Kidney (tissue), 14 donors: ENCODE data around the gene MLLT10. TPM values are rescaled to one million over a fixed set of nuclear protein-coding genes. Genes with fewer than 3 reads are reported as not detected.

Experiments used
- DNase-seq, 5 donors: peaks; one replicate each; pipeline ENCODE4 v3.0.0-alpha.2; 2013 to 2020
- FAIRE-seq: peaks from 2 replicates; lab custom pipeline; 2012; peaks lifted over from hg19 to GRCh38; lab: Jason Lieb, UNC
- H3K27ac ChIP-seq, 2 donors: one replicate each; pipeline ENCODE4 v1.7.0; 2013; ENCODE audit warnings: low read depth in 2 of 2, low read length in 2 of 2, inconsistent platforms in 1 of 2
- H3K27me3 ChIP-seq: one replicate; pipeline ENCODE4 v1.7.1; 2013; ENCODE audit warnings: low read length, inconsistent platforms; ENCODE audit not compliant: control insufficient read depth, insufficient read depth
- H3K36me3 ChIP-seq, 3 donors: one replicate each; pipeline versions ENCODE4 v1.7.0 to v1.7.1; 2013; ENCODE audit warnings: low read length in 3 of 3, control low read depth in 1 of 3, inconsistent platforms in 1 of 3; ENCODE audit not compliant: insufficient read depth in 3 of 3, control insufficient read depth in 2 of 3
- H3K4me1 ChIP-seq, 3 donors: one replicate each; pipeline versions ENCODE4 v1.7.0 to v1.7.1; 2013; ENCODE audit warnings: low read length in 3 of 3, inconsistent platforms in 1 of 3, low read depth in 1 of 3; ENCODE audit not compliant: control insufficient read depth in 2 of 3, insufficient read depth in 2 of 3
- H3K4me3 ChIP-seq, 3 donors: one replicate each; pipeline versions ENCODE4 v1.7.0 to v1.8.1; 2013; ENCODE audit warnings: low read length in 3 of 3, control low read depth in 1 of 3, inconsistent platforms in 1 of 3
- H3K9ac ChIP-seq, 3 donors: one replicate each; pipeline versions ENCODE4 v1.7.0 to v1.7.1; 2013; ENCODE audit warnings: low read length in 3 of 3, control low read depth in 1 of 3, inconsistent platforms in 1 of 3
- H3K9me3 ChIP-seq, 3 donors: one replicate each; pipeline versions ENCODE4 v1.7.0 to v1.7.1; 2013; ENCODE audit warnings: low read length in 3 of 3, control low read depth in 1 of 3, inconsistent platforms in 1 of 3; ENCODE audit not compliant: control insufficient read depth in 2 of 3, insufficient read depth in 1 of 3
- CTCF ChIP-seq: IDR thresholded peaks from 3 replicates; pipeline ENCODE4 v1.5.1; 2012; ENCODE audit warnings: mild to moderate bottlenecking, moderate library complexity, borderline replicate concordance; ENCODE audit not compliant: insufficient read depth; ENCODE audit errors: extremely low read depth
- intact Hi-C: fragments of 100-400 bp; cut with DNase I; formaldehyde crosslinking; loops from one replicate; pipeline ENCODE4 v1.11.1; 2022
- polyA plus RNA-seq: library from polyadenylated mRNA; stranded (reverse); fragments of 350-450 nt; fragmentation: Illumina TruSeq; extraction: RNeasy Lipid Tissue Mini Kit (QIAGEN cat#74804); gene quantifications from one replicate; pipeline ENCODE4 v1.2.3, GENCODE V29; 2014; ENCODE audit warnings: low read depth, low replicate concordance; ENCODE audit not compliant: insufficient read depth
- total RNA-seq: library from RNA; stranded (reverse); fragmentation: NEBNext Ultra II Directional; extraction: Animal tissue kit (Norgen Biotek cat#: 25700); gene quantifications from one replicate; pipeline ENCODE4 v1.2.1, GENCODE V29; 2021
- donor health status: control.
- donor health status: control.
- donor health status: control.
- donor health status: control.
- donor health status: control.
- donor health status: DM: yes; HTN: yes; CAD: no.
- donor health status: Normal renal cell carcinoma (clear cell type).

Gene MLLT10
- total and polyA plus RNA-seq, 2 donors from 2014 or later: 11.0 to 54.2 TPM

GRCh38 chr10:21625623-21626229 lies 91.7 kb downstream of the MLLT10 start:
- intact Hi-C loops: no loop called here
- FAIRE-seq (no peak), DNase-seq (no peak)
- H3K4me1 ChIP-seq: no peaks in the 10 kb centered on the region
- no peak overlapping the region for H3K4me3 ChIP-seq
- peaks cover 0 to 8% (median 0%) of the 10 kb centered on the region in 3 donors for H3K36me3 ChIP-seq
- no peak overlapping the region for H3K27ac ChIP-seq
- TF ChIP-seq CTCF: no peak
- H3K9ac ChIP-seq: no peak overlapping the region
- no peaks in the 10 kb centered on the region for H3K27me3 ChIP-seq
- no peaks in the 10 kb centered on the region for H3K9me3 ChIP-seq

GRCh38 chr10:21626457-21627161 lies 92.6 kb downstream of the MLLT10 start:
- Histone ChIP-seq H3K9me3 (no peaks in the 10 kb centered on the region), H3K9ac (no peak overlapping the region), H3K27ac (no peak overlapping the region), H3K4me3 (no peak overlapping the region), H3K4me1 (no peaks in the 10 kb centered on the region), H3K36me3 (peaks cover 0 to 8% (median 0%) of the 10 kb centered on the region in 3 donors), H3K27me3 (no peaks in the 10 kb centered on the region)
- TF ChIP-seq CTCF: no peak
- intact Hi-C loops: no loop called here
- FAIRE-seq (no peak), DNase-seq (no peak)

GRCh38 chr10:21627331-21627730 lies 93.3 kb downstream of the MLLT10 start:
- Histone ChIP-seq H3K9ac (no peak overlapping the region), H3K27me3 (no peaks in the 10 kb centered on the region), H3K4me1 (no peaks in the 10 kb centered on the region), H3K4me3 (no peak overlapping the region), H3K36me3 (peaks cover 0 to 8% (median 0%) of the 10 kb centered on the region in 3 donors), H3K9me3 (no peaks in the 10 kb centered on the region), H3K27ac (no peak overlapping the region)
- DNase-seq: no peak
- no peak for FAIRE-seq
- intact Hi-C loops: no loop called here
- no peak for TF ChIP-seq CTCF
